RPMI7951 (cell line): Measurements from ENCODE around the gene SKIC2. TPM values are rescaled to one million over a fixed set of nuclear protein-coding genes. Genes with fewer than 3 reads are reported as not detected.
"Not testable (repeated sequence)": the region's sequence is repeated elsewhere in the genome, so short reads cannot be mapped to it uniquely, and the experiment has no call there.

Source experiments
- DNase-seq: peaks from one replicate; pipeline ENCODE4 v3.0.0-alpha.2; 2012; ENCODE audit warnings: low read depth
- total RNA-seq: library from RNA; depleted of rRNA; stranded (reverse); fragments of >200 nt; shearing (Covaris generic); gene quantifications from 2 replicates; pipeline ENCODE4 v1.2.3, GENCODE V29; 2014

Gene SKIC2
- total RNA-seq, 1 experiment from 2014 or later, result 36.5 TPM

DNA sequence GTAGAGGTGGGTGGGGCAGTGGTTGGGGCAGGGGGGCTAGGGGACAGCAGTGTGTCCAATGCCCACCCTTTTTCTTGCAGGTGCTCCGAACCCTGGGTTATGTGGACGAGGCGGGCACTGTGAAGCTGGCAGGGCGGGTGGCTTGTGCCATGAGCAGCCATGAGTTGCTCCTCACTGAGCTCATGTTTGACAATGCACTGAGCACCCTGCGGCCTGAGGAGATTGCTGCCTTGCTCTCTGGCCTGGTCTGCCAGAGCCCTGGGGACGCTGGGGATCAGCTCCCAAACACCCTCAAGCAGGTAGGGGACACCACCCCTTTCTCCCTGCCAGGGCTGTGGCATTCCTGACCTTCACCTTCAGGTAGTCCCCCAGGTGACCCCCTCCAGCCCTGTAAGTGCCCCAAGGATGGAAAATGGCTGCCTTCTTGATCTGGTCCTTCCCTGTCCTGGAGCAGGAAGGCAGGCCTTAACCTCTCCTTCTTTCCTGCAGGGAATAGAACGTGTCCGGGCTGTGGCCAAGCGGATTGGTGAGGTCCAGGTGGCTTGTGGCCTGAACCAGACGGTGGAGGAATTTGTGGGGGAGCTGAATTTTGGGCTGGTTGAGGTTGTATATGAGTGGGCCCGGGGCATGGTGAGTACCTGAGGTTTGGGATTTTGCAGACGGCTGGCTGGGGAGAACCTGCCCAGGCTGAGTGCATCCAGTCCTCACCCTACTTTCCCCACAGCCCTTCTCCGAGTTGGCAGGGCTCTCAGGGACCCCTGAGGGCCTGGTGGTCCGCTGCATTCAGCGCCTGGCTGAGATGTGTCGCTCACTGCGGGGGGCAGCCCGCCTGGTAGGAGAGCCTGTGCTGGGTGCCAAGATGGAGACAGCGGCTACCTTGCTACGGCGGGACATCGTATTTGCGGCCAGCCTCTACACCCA lies 10.1 kb downstream of the SKIC2 start:
- no peak for DNase-seq

DNA sequence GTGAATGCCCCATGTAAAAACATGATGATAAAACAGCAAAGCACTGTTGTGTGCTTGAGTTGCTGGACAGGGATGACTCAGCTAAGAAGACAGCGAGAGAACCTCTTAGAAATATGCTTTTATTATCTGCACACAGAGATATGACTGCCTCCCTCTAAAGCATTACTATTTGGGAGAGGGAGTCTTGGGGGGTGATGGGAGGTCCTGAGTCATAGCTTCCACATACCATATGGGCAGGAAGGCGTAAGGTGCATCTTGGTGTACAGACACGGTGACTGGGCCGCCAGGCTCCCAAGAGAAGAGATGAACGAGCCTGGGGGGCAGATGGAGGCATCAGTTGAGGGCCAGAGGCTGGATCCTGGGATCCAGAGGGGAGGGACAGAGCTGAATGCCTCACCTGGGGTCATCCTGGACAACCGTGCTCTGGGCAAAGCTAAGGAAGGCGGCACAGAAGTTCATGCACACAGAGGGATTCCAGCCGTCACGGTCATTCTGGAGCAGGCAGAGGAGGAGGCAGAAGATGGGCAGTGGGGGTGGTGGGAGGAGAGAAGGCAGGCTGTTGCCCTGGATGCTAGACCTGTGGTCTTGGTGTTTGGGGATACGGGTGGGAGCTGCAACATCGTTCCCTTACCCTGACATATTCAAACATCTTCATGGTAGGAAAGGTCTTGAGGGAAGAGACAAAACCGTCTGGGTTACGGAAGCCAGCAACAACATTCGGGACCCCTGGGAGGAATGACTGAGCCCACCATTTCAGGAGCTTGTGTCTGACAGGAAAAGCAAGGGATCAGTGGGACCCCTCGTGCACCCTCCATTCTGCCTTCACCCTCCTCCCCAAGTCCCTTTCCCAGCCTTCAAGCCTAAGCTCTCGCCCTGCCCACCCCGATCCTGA lies 11.0 kb downstream of the SKIC2 start:
- DNase-seq, result no peak

DNA sequence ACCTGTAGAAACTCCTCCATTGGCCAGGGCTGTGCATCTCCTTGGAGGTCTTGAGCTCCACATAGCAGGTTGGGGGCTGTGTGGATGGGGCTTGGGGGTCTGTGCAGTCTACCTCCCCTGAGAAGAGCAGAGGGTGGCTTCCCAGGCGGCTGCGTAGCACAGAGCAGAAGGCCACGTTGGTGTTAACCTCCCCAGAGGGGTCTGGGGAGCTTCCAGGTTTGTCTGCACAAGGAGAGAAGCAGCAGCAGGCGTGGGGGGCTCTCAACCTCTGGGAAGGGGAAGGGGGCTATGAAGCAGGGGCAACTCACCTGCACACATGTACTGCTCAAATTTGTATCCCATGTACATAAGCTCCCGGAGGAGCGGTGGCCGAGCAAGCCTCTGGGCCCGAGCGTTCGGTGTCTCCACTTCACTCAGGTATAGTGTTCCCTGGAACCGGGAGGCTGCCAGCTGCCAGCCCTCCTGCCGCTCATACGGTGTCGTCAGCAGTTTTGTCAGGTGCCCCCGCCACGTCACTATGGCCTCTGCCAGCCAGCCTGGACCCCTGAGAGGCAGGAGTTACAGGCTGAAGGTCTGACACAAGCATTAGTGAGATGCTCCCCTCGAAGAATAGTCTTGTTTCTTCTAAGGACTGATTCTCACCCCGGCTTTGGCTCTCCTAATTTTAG lies 11.8 kb downstream of the SKIC2 start:
- DNase-seq, result no peak

DNA sequence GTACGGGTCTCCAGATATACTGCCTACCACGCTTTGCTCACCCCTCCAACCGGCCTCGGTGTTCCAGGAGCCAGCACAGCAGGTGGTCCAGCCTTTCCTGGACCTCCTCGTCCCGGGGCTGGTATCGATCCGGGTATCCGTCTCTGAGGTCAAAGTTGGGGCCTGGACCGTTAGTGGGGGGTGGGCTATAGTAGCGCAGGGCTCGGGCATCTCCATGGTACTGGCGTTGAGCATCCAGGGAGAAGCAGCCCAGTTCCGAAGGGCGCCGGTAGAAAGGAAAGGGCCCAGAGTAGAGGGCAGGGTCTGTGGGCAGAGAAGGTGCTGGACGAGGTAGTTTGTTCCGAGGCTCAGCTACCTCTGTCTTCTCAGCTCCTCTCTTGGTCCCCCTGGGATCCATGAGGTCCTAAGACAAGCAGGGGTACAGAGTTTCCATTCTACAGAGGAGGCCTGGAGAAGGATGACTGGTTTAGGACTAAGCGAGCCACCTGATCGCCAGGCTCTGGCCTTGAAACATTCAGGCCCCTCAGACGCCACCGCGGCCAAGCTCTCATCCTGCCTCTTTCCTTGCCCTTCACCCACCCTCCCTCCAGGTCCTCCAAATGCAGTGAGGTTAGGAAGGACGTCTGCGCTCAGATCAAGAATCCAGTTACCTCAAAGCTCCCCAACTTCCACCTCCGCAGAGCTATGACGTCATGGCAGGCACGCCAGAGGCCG lies 12.5 kb downstream of the SKIC2 start:
- DNase-seq, result no peak

DNA sequence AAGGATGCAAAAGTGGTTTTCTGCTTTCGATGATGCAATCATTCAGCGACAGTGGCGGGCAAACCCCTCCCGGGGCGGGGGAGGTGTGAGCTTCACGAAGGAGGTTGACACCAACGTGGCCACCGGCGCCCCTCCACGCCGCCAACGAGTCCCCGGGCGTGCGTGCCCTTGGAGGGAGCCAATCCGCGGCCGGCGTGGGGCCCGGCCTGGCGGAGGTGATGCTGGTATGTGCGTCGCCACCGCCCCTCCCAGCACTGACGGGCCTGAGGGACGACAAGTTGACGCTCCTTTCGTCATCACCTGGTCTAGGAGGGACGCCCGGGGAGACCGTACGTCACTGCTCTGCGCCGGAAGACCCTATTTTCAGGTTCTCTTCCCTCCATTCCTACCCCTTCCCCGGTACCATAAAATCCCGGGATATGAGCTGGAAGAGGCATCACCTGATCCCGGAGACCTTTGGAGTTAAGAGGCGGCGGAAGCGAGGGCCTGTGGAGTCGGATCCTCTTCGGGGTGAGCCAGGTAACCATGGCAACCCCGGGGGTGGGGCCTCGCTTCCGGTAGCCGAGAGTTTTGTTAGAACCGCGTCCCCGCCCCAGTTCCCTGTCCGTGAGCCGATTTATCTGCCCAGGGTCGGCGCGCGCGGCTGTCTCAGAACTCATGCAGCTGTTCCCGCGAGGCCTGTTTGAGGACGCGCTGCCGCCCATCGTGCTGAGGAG lies 13.2 kb downstream of the SKIC2 start, which contains the start of gene DXO:
Gene DXO (minus strand): TSS at position 146 of the 716 bp plus-strand sequence. CDS start 463 bp downstream, outside the sequence.
- DNase-seq, result peak; percentile 98

DNA sequence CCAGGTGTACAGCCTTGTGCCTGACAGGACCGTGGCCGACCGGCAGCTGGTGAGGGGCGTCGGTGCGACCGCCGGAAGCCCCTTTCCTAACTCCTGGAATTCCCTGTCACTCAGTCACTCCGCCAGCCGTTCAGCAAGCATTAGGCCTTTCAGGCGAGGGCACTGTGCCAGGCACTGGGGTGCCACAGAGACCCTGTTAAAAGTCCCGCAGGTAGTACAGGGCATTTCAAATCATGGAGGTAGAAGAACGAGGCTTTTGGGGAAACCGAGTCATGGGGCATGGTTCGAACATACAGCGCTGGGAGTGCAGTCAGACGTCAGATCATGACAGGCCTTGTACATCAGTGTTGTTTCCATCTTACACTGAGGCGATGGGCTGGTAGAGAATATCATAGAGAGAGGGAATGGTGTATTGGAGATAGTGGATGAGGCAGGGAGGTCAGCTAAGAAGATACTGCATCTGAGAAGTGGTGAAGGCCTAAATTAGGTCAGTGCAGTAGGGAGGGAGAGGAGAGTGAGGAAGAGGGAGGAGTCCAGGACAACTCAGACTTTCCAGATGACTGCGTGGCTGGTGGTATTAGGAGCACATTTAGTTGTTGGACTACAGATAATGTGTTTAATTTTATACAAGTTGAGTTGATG lies 13.9 kb downstream of the SKIC2 start:
- DNase-seq, result peak; percentile 42

DNA sequence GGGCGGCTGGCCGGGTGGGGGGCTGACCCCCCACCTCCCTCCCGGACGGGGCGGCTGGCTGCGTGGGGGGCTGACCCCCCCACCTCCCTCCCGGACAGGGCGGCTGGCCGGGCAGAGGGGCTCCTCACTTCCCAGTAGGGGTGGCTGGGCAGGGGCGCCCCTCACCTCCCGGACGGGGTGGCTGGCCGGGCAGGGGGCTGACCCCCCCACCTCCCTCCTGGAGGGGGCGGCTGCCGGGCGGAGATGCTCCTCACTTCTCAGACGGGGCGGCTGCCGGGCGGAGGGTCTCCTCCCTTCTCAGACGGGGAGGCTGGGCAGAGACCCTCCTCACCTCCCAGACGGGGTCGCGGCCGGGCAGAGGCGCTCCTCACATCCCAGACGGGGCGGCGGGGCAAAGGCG lies 17.1 kb downstream of the SKIC2 start:
- DNase-seq, result not testable (repeated sequence)

DNA sequence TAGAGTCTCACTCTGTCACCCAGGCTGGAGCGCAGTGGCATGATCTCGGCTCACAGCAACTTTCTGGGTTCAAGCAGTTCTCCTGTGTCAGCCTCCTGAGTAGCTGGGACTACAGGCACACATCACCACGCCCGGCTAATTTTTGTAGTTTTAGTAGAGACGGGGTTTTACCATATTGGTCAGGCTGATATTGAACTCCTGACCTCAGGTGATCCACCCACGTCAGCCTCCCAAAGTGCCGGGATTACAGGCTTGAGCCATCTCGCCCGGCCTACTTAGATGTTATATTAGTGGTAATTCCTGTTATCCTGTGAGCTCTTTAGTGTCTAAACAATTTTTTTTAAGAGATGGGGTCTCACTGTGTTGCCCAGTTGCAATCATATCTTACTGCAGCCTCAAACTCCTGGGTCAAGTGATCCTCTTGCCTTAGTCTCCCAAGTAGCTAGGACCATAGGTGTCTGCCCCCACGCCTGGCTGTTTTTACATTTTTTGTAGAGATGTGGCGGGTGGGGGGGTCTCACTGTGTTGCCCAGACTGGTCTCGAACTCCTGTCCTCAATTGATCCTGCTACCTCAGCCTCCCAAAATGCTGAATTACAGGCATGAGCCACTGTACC lies 18.9 kb downstream of the SKIC2 start:
- DNase-seq, result no peak

DNA sequence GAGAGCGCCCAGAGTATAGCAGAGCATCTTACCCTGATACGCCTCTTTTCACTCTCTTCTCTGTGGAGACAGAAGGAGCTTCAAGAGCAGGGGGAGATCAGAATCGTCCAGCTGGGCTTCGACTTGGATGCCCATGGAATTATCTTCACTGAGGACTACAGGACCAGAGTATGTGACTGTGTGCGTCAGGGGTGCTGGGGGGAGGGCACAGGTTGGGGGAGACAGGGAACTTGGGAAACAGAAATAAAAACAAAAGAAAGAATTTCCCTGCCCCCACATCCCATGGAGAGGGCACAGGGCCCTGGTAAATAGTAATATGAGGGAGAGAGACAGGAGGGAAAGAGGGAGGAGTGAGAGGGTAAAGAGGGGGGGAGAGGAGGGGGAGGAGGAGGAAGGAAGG lies 19.9 kb downstream of the SKIC2 start:
- no peak for DNase-seq

DNA sequence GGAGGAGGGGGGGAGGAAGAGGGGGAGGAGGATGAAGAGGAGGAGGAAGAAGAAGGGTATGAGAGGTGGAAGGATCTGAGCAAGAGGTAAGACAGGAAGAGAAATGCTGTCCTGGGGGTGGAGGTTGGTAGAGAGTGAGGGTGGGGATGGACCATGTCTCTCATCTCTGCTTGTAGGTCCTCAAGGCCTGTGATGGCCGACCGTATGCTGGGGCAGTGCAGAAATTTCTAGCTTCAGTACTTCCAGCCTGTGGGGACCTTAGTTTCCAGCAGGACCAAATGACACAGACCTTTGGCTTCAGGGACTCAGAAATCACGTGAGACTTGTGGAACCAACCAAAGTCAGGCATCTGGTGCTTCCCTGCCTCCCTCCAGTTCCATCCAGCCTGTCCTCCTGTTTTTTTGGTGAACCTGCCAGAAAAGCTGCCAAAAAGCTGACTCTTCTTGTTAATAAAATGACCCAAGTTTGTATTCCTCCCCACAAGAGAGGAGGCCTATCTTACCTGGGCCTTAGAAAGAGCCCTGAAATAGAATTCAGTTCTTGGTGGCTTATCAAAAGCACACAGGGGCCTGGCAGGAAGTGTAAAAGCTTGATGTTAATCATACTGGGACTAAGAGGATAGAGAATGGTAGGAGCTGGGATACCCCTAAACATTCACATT lies 20.4 kb downstream of the SKIC2 start:
- no peak for DNase-seq

DNA sequence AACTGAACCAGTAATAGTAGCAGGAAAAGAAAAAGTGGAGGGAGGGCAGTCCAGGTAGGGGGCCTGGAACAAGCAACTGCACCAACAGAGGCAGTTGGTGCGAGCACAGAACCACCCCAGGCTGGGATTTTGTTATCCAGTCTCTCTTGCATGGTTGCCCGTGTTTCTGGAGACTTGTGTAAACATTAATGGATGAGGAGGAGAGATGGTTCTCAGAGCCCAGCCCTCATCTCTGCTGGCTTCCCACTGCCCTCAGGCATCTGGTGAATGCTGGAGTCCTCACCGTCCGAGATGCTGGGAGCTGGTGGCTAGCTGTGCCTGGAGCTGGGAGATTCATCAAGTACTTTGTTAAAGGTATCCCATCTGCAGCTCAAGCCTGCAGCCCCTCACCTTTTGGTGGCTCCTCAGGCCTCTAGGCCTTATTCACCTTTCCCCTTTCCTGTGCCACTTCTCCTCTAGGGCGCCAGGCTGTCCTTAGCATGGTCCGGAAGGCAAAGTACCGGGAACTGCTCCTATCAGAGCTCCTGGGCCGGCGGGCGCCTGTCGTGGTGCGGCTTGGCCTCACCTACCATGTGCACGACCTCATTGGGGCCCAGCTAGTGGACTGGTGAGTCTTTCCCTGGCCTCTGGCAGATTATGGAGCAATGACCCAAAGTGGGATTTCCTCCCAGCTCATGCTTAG lies 21.4 kb downstream of the SKIC2 start:
- not testable (repeated sequence) for DNase-seq

DNA sequence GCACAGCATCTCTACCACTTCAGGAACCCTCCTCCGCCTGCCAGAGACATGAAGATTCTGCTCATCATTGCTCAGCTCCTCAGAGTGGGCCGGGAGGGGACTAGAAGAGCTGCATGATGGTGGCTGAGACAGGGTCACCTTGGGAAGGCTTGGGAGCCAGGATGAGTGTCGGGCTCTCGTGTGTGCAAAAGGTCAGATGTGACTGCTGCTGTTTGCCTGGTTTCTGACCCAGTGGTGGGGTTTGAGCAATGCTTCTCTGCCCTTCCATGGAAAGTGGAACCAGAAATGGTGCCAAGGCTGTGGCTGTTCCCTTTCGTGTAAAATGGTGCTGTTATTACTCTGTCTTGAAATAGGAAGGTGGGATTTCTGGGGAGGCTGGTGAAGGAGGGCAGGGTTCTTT lies 22.0 kb downstream of the SKIC2 start:
- not testable (repeated sequence) for DNase-seq

DNA sequence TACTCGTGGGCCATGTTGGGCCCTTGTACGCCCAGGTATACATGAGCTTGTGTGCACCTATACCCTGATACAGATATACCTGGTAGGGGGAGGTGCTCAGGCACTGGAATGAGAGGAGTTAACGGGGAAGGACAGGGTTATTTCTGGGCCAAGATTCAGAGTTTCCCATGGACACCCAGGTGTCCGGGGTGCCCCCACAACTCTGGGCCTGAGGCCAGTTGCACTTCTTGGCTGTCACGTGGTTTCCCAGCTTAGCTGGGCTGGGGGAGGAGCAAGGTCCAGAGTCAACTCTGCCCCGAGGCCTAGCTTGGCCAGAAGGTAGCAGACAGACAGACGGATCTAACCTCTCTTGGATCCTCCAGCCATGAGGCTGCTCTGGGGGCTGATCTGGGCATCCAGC lies 22.8 kb downstream of the SKIC2 start, which contains the start of gene C4A:
Gene C4A (plus strand): TSS at position 314 of the 400 bp plus-strand sequence. CDS start 51 bp downstream, at position 365.
- not testable (repeated sequence) for DNase-seq

DNA sequence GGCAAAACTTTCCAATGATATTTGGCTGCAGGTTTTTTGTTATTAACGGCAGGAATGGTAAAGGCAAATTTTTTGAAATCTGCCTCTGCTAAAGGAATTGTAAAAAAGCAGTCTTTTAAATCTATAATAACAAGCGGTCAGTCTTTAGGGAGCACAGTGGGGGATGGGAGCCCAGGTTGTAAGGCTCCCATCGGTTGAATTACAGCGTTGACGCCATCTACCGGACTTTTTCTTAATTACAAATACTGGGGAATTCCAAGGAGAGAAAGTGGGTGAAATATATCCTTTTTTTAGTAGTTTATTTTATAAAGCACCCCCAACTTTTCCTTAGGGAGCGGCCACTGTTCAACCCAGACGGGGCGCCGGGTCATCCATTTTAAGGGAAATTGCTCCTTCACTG lies 30.4 kb downstream of the SKIC2 start:
- not testable (repeated sequence) for DNase-seq

DNA sequence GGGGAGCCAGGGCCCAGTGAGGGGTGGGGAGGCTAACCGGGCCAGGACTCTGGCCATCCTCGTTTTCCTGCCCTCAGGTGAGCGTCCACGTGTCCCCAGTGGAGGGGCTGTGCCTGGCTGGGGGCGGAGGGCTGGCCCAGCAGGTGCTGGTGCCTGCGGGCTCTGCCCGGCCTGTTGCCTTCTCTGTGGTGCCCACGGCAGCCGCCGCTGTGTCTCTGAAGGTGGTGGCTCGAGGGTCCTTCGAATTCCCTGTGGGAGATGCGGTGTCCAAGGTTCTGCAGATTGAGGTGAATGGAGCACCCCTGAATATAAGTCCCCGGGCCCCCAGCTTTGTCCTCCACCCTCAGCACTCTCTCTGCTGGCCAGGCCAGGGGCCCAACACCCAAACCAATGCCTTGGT lies 35.4 kb downstream of the SKIC2 start:
- DNase-seq, result not testable (repeated sequence)

DNA sequence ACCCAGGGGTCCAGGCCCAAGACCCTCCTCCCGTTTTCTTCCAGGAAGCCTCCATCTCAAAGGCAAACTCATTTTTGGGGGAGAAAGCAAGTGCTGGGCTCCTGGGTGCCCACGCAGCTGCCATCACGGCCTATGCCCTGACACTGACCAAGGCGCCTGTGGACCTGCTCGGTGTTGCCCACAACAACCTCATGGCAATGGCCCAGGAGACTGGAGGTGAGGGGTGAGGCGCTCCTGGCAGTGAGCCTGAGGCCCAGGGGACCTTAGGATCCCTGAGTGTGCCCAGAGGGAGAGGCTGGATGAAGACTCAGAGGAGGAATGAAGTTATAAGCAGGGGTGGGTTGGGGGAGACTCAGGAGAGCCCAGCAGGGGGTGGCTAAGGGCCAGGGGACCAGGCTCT lies 37.4 kb downstream of the SKIC2 start:
- DNase-seq, result not testable (repeated sequence)

DNA sequence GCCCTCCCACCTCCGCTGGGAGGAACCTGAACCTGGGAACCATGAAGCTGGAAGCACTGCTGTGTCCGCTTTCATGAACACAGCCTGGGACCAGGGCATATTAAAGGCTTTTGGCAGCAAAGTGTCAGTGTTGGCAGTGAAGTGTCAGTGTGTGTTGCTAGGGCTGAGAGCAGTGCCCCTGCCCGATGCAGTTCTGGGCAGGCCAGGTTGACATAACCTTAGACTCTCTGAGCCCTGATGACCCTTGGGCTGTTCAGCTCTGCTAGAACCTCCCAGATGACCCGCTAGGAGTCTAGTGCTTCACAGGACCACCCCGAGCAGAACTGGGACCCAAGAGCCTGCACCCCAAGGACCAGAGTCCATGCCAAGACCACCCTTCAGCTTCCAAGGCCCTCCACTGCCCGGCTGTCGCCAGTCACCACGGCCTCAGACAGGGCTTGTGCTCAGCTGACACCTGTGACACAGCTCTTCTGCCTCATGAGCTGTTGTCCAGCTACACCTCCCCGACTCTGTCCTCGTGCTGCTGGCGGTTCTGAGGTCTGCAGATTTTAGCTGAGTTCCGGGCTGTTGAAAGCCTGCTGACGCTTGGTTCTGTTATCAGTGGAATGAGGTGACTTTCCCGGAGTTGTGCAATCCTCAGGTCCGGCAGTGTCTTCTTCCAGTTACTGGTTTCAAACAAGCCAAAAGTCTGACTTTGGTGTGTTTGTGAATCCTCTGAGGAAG lies 43.7 kb downstream of the SKIC2 start:
- not testable (repeated sequence) for DNase-seq

DNA sequence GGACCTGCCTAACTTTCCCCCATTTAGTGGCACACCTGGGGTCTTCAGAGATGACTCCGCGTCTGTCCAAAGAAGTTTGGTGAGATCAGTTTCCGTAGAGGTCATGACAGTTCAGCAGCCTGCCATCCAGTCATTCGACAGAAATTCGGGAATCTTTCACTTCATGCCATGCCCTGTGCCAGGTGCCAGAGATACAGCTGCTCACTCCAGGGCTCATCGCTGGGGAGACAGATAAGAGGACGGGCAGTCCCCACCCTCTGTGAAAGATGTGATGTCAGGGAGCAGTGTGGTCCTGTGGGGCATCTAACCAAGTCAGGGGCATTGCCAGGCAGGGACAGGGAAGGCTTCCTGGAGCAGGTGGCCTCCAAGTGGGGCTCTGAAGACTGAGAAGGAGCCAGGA lies 44.3 kb downstream of the SKIC2 start:
- DNase-seq, result not testable (repeated sequence)
